Activated B cell treated with CpG ODN at 0.5 μM for 24 hours (primary cell): ENCODE results near the gene DDX24. TPM values are rescaled to one million over a fixed set of nuclear protein-coding genes. Genes with fewer than 3 reads are reported as not detected.

Experiments used
- ATAC-seq: fragments of 200-7000 bp; cut with Tn5 transposase; one replicate; pipeline ENCODE4 v1.10.0; 2021; ENCODE audit warnings: low read depth, mild to moderate bottlenecking, moderate library complexity
- CTCF ChIA-PET: fragments of 350-600 bp; sonication (Branson Sonifier 250); formaldehyde crosslinking; loops from one replicate; lab custom pipeline; 2021; ENCODE audit warnings: antibody characterized with exemption; lab: Charles Lee
- POLR2A ChIA-PET: fragments of 350-600 bp; sonication (Branson Sonifier 250); formaldehyde crosslinking; loops from one replicate; lab custom pipeline; 2021; ENCODE audit warnings: antibody characterized with exemption; lab: Charles Lee
- DNase-seq: peaks from one replicate; pipeline ENCODE4 v3.0.0; 2022
- H3K27ac Mint-ChIP-seq: one replicate; pipeline ENCODE4 v1.8.0; 2020; ENCODE audit warnings: mixed read lengths
- H3K27me3 Mint-ChIP-seq: one replicate; pipeline ENCODE4 v1.8.0; 2021; ENCODE audit warnings: mixed read lengths
- H3K36me3 Mint-ChIP-seq: one replicate; pipeline ENCODE4 v1.8.0; 2021; ENCODE audit warnings: low read depth, mixed read lengths
- H3K4me1 Mint-ChIP-seq: one replicate; pipeline ENCODE4 v1.8.0; 2021; ENCODE audit warnings: mixed read lengths
- H3K4me3 Mint-ChIP-seq: one replicate; pipeline ENCODE4 v1.8.0; 2020; ENCODE audit warnings: mild to moderate bottlenecking, mixed read lengths
- H3K9me3 Mint-ChIP-seq: one replicate; pipeline ENCODE4 v1.8.0; 2020; ENCODE audit warnings: mixed read lengths
- CTCF ChIP-seq: fragments of 200-600 bp; IDR thresholded peaks from one replicate; pipeline ENCODE4 v1.8.0; 2022; ENCODE audit warnings: antibody characterized with exemption, mild to moderate bottlenecking
- intact Hi-C: fragments of 100-400 bp; cut with micrococcal nuclease; formaldehyde crosslinking; loops from one replicate; pipeline ENCODE4 v1.15.1; 2024
- total RNA-seq: library from RNA; stranded (reverse); gene quantifications from 2 replicates; pipeline ENCODE4 v1.2.3, GENCODE V29; 2022

Gene DDX24
- total RNA-seq, 1 donor from 2014 or later, result 169 TPM

GRCh38 chr14:94102768-94103482 lies 21.9 kb upstream of the DDX24 start:
- no peaks in the 10 kb centered on the region for H3K4me1 Mint-ChIP-seq
- H3K9me3 Mint-ChIP-seq, result no peaks in the 10 kb centered on the region
- POLR2A ChIA-PET, result no interaction called here
- CTCF ChIA-PET, result no interaction called here
- H3K27me3 Mint-ChIP-seq, result no peaks in the 10 kb centered on the region
- no peak overlapping the region for H3K27ac Mint-ChIP-seq
- H3K4me3 Mint-ChIP-seq, result no peak overlapping the region
- no peak for DNase-seq
- ATAC-seq, result no peak
- intact Hi-C loops, result no loop called here
- TF ChIP-seq CTCF, result no peak
- H3K36me3 Mint-ChIP-seq, result no peaks in the 10 kb centered on the region

- no peak for TF ChIP-seq CTCF
- no peak for DNase-seq
- ATAC-seq, result no peak
- no peaks in the 10 kb centered on the region for H3K27me3 Mint-ChIP-seq
- no peaks in the 10 kb centered on the region for H3K9me3 Mint-ChIP-seq
- no peak overlapping the region for H3K27ac Mint-ChIP-seq
- no peaks in the 10 kb centered on the region for H3K4me1 Mint-ChIP-seq
- CTCF ChIA-PET, result no interaction called here
- POLR2A ChIA-PET, result no interaction called here
- no peaks in the 10 kb centered on the region for H3K36me3 Mint-ChIP-seq
- intact Hi-C loops, result no loop called here
- H3K4me3 Mint-ChIP-seq, result no peak overlapping the region
Measured at GRCh38 chr14:94101748-94102147, 20.7 kb upstream of the DDX24 start.

GRCh38 chr14:94100847-94101246 lies 19.8 kb upstream of the DDX24 start:
- Mint-ChIP-seq H3K27me3 (no peaks in the 10 kb centered on the region), H3K9me3 (no peaks in the 10 kb centered on the region), H3K4me1 (no peaks in the 10 kb centered on the region), H3K36me3 (no peaks in the 10 kb centered on the region), H3K4me3 (no peak overlapping the region), H3K27ac (no peak overlapping the region)
- no peak for TF ChIP-seq CTCF
- ChIA-PET CTCF (no interaction called here), POLR2A (no interaction called here)
- intact Hi-C loops, result no loop called here
- no peak for DNase-seq
- ATAC-seq, result no peak

GRCh38 chr14:94099006-94099405 lies 18.0 kb upstream of the DDX24 start:
- Mint-ChIP-seq H3K27ac (no peak overlapping the region), H3K4me3 (no peak overlapping the region), H3K4me1 (no peaks in the 10 kb centered on the region), H3K36me3 (no peaks in the 10 kb centered on the region), H3K9me3 (no peaks in the 10 kb centered on the region), H3K27me3 (no peaks in the 10 kb centered on the region)
- TF ChIP-seq CTCF, result no peak
- CTCF ChIA-PET, result no interaction called here
- no peak for ATAC-seq
- POLR2A ChIA-PET, result no interaction called here
- intact Hi-C loops, result no loop called here
- no peak for DNase-seq

GRCh38 chr14:94098326-94098992 lies 17.5 kb upstream of the DDX24 start:
- CTCF ChIA-PET, result no interaction called here
- intact Hi-C loops, result no loop called here
- H3K4me1 Mint-ChIP-seq, result no peaks in the 10 kb centered on the region
- no peak overlapping the region for H3K4me3 Mint-ChIP-seq
- H3K36me3 Mint-ChIP-seq, result no peaks in the 10 kb centered on the region
- no peaks in the 10 kb centered on the region for H3K27me3 Mint-ChIP-seq
- POLR2A ChIA-PET, result no interaction called here
- TF ChIP-seq CTCF, result no peak
- no peak overlapping the region for H3K27ac Mint-ChIP-seq
- no peaks in the 10 kb centered on the region for H3K9me3 Mint-ChIP-seq
- no peak for ATAC-seq
- no peak for DNase-seq
